Mesenchymal stem cell (in vitro differentiated cells and primary cell): ENCODE results near the gene FSTL4.

Source experiments
- DNase-seq: peaks from one replicate; pipeline ENCODE4 v3.0.0-alpha.2; 2013
- H2AFZ ChIP-seq: one replicate; pipeline ENCODE4 v1.6.1; 2013; ENCODE audit warnings: low read depth, mild to moderate bottlenecking, control low read depth, inconsistent platforms, low read length, moderate library complexity
- H2AK5ac ChIP-seq: 2 replicates; pipeline ENCODE4 v1.6.1; 2013; ENCODE audit warnings: low read length, moderate library complexity, mild to moderate bottlenecking, inconsistent platforms; ENCODE audit not compliant: severe bottlenecking
- H2BK120ac ChIP-seq: one replicate; pipeline ENCODE4 v1.6.1; 2013; ENCODE audit warnings: low read depth, mild to moderate bottlenecking, inconsistent platforms, low read length, moderate library complexity
- H2BK12ac ChIP-seq, 2 experiments: one replicate each; pipeline ENCODE4 v1.6.1; 2013; ENCODE audit warnings: inconsistent platforms in 2 of 2, low read length in 2 of 2, mild to moderate bottlenecking in 2 of 2, moderate library complexity in 2 of 2, control low read depth in 1 of 2
- H2BK15ac ChIP-seq: one replicate; pipeline ENCODE4 v1.6.1; 2013; ENCODE audit warnings: mild to moderate bottlenecking, low read depth, inconsistent platforms; ENCODE audit not compliant: poor library complexity, severe bottlenecking
- H2BK5ac ChIP-seq: 2 replicates; pipeline ENCODE4 v1.6.1; 2013; ENCODE audit warnings: low read depth, mild to moderate bottlenecking, low read length, control low read depth, inconsistent platforms; ENCODE audit not compliant: poor library complexity, severe bottlenecking
- H3K14ac ChIP-seq, 2 experiments: one replicate each; pipeline ENCODE4 v1.6.1; 2013; ENCODE audit warnings: inconsistent platforms in 2 of 2, low read length in 2 of 2, control low read depth in 1 of 2, mild to moderate bottlenecking in 1 of 2, moderate library complexity in 1 of 2
- H3K18ac ChIP-seq, 2 experiments: one replicate each; pipeline ENCODE4 v1.6.1; 2013; ENCODE audit warnings: inconsistent platforms in 2 of 2, low read length in 2 of 2, control low read depth in 1 of 2, low read depth in 1 of 2, mild to moderate bottlenecking in 1 of 2
- H3K23ac ChIP-seq, 2 experiments: one replicate each; pipeline ENCODE4 v1.6.1; 2013; ENCODE audit warnings: inconsistent platforms in 2 of 2, low read length in 2 of 2, mild to moderate bottlenecking in 2 of 2, moderate library complexity in 2 of 2, control low read depth in 1 of 2
- H3K27ac ChIP-seq: 2 replicates; pipeline ENCODE4 v1.5.1; 2013; ENCODE audit warnings: mild to moderate bottlenecking, moderate library complexity, low read length, control low read depth, inconsistent platforms; ENCODE audit not compliant: poor library complexity, severe bottlenecking
- H3K27me3 ChIP-seq, 2 experiments: 2 replicates each; pipeline versions ENCODE4 v1.6.1 to v1.7.0; 2013; ENCODE audit warnings: low read length in 2 of 2, mild to moderate bottlenecking in 2 of 2, moderate library complexity in 2 of 2, control low read depth in 1 of 2, inconsistent platforms in 1 of 2; ENCODE audit not compliant: control insufficient read depth in 1 of 2, insufficient read depth in 1 of 2
- H3K36me3 ChIP-seq, 2 experiments: 2 replicates each; pipeline versions ENCODE4 v1.6.1 to v1.7.0; 2013; ENCODE audit warnings: low read length in 2 of 2, control low read depth in 1 of 2, inconsistent platforms in 1 of 2, low read depth in 1 of 2, mild to moderate bottlenecking in 1 of 2; ENCODE audit not compliant: insufficient read depth in 2 of 2, control insufficient read depth in 1 of 2
- H3K4ac ChIP-seq, 2 experiments: one replicate each; pipeline ENCODE4 v1.6.1; 2013; ENCODE audit warnings: inconsistent platforms in 2 of 2, low read length in 2 of 2, mild to moderate bottlenecking in 2 of 2, moderate library complexity in 2 of 2, control low read depth in 1 of 2, low read depth in 1 of 2
- H3K4me1 ChIP-seq: 2 replicates; pipeline ENCODE4 v1.6.1; 2013; ENCODE audit warnings: low read depth, low read length, control low read depth; ENCODE audit not compliant: control insufficient read depth, insufficient read depth
- H3K4me2 ChIP-seq: 2 replicates; pipeline ENCODE4 v1.6.1; 2013; ENCODE audit warnings: low read length, mild to moderate bottlenecking, inconsistent platforms; ENCODE audit not compliant: poor library complexity, severe bottlenecking
- H3K4me3 ChIP-seq, 2 experiments: 2 replicates each; pipeline versions ENCODE4 v1.5.1 to v1.7.0; 2013; ENCODE audit warnings: low read length in 2 of 2, mild to moderate bottlenecking in 2 of 2, control low read depth in 1 of 2, low read depth in 1 of 2; ENCODE audit not compliant: insufficient read depth in 1 of 2
- H3K79me1 ChIP-seq: replicated peaks from 2 replicates; pipeline ENCODE4 v1.6.1; 2013; ENCODE audit warnings: mild to moderate bottlenecking, control low read depth, low read length, inconsistent platforms; ENCODE audit not compliant: poor library complexity, severe bottlenecking
- H3K9ac ChIP-seq: 2 replicates; pipeline ENCODE4 v1.7.0; 2013; ENCODE audit warnings: mild to moderate bottlenecking, low read length, moderate library complexity
- H3K9me3 ChIP-seq: 2 replicates; pipeline ENCODE4 v1.7.0; 2013; ENCODE audit warnings: mild to moderate bottlenecking, low read length; ENCODE audit not compliant: control insufficient read depth
- H4K8ac ChIP-seq: one replicate; pipeline ENCODE4 v1.6.1; 2013; ENCODE audit warnings: inconsistent platforms, mild to moderate bottlenecking, low read length, moderate library complexity
- H4K91ac ChIP-seq: one replicate; pipeline ENCODE4 v1.6.1; 2013; ENCODE audit warnings: mild to moderate bottlenecking, low read length, inconsistent platforms
- WGBS: methylation state at CpG from one replicate; pipeline ENCODE4 v1.1.7; 2013; ENCODE audit warnings: mixed read lengths; 5-methylcytosine and 5-hydroxymethylcytosine counted together

FSTL4 gene

DNA sequence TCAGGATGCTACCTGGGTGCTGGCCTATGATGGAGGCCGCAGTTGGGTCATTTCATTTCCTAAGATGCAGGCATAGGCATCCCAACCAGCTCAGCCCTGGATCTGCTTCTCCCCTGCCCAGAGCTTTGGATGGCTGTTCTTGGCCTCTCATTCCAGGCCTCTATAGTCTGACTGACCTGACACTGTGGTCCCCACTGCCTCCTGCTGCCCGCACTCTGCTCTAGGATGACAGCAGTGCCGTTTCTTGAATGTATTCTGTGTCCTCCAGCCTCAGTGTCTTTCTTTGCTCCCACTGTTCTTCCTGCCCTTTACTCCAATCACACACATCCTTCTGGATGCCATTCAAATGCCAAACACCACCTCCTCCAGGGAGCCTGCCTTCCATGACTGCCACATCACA lies 324.8 kb downstream of the FSTL4 start:
- Histone ChIP-seq H3K4me1 (peaks cover 8% of the 10 kb centered on the region), H2BK15ac (no peak overlapping the region), H3K18ac (no peak overlapping the region), H3K36me3 (no peaks in the 10 kb centered on the region), H3K9ac (no peak overlapping the region), H2BK12ac (no peak overlapping the region), H4K91ac (no peak overlapping the region), H3K14ac (no peak overlapping the region), H3K27me3 (peaks cover 0 to 47% of the 10 kb centered on the region in 2 experiments), H2BK5ac (no peak overlapping the region), H3K79me1 (no peaks in the 10 kb centered on the region), H2BK120ac (no peak overlapping the region), H3K4ac (no peak overlapping the region), H3K4me2 (no peak overlapping the region), H2AFZ (peak overlapping the region; percentile 49), H2AK5ac (no peak overlapping the region), H3K4me3 (no peak overlapping the region), H3K23ac (no peak overlapping the region), H3K27ac (no peak overlapping the region), H3K9me3 (no peaks in the 10 kb centered on the region), H4K8ac (no peak overlapping the region)
- WGBS, result 73% methylated on average over 3 of the region's 3 CpGs
- peak; percentile 29 for DNase-seq

DNA sequence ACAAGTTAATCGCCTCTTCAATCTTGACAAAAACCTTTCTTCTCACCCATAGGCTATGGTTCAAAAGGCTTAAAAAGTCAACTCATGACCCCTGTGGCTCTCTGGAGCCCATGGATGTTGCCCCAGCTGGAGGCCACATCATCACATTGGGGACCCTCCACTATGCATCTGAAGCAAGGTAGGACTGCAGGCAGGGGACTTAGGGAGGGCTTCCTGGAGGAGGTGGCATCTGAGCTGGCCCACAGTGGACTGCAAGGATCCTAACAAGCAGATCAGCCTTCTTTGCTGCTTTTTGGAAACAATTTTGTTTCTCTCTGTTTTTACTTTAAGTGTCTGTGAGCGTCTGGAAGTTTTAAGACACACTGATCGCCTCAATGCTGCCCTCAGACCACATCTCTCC lies 325.9 kb downstream of the FSTL4 start:
- Histone ChIP-seq H2BK5ac (no peak overlapping the region), H2AK5ac (no peak overlapping the region), H3K14ac (no peak overlapping the region), H4K8ac (no peak overlapping the region), H2BK12ac (no peak overlapping the region), H2BK120ac (no peak overlapping the region), H3K23ac (no peak overlapping the region), H3K27ac (no peak overlapping the region), H3K4me3 (no peak overlapping the region), H3K79me1 (no peaks in the 10 kb centered on the region), H3K9me3 (no peaks in the 10 kb centered on the region), H4K91ac (no peak overlapping the region), H3K27me3 (peaks cover 0 to 46% of the 10 kb centered on the region in 2 experiments), H2BK15ac (no peak overlapping the region), H3K36me3 (no peaks in the 10 kb centered on the region), H3K9ac (no peak overlapping the region), H2AFZ (no peak overlapping the region), H3K18ac (no peak overlapping the region), H3K4ac (no peak overlapping the region), H3K4me1 (peaks cover 5% of the 10 kb centered on the region), H3K4me2 (no peak overlapping the region)
- DNase-seq, result no peak
- WGBS, result 96% methylated on average over 3 of the region's 3 CpGs

GRCh38 chr5:133285583-133286021 lies 326.7 kb downstream of the FSTL4 start:
- Histone ChIP-seq H3K27me3 (peaks cover 0 to 43% of the 10 kb centered on the region in 2 experiments), H2BK12ac (no peak overlapping the region), H3K4me1 (peaks cover 5% of the 10 kb centered on the region), H2BK120ac (no peak overlapping the region), H2BK5ac (no peak overlapping the region), H2AFZ (no peak overlapping the region), H3K14ac (no peak overlapping the region), H4K8ac (no peak overlapping the region), H3K4ac (no peak overlapping the region), H3K9me3 (no peaks in the 10 kb centered on the region), H2BK15ac (no peak overlapping the region), H3K36me3 (no peaks in the 10 kb centered on the region), H3K9ac (no peak overlapping the region), H3K4me2 (no peak overlapping the region), H2AK5ac (no peak overlapping the region), H3K23ac (no peak overlapping the region), H3K27ac (no peak overlapping the region), H3K79me1 (no peaks in the 10 kb centered on the region), H3K18ac (no peak overlapping the region), H4K91ac (no peak overlapping the region), H3K4me3 (no peak overlapping the region)
- DNase-seq, result peak; percentile 29
- 79% methylated on average over 7 of the region's 7 CpGs for WGBS

DNA sequence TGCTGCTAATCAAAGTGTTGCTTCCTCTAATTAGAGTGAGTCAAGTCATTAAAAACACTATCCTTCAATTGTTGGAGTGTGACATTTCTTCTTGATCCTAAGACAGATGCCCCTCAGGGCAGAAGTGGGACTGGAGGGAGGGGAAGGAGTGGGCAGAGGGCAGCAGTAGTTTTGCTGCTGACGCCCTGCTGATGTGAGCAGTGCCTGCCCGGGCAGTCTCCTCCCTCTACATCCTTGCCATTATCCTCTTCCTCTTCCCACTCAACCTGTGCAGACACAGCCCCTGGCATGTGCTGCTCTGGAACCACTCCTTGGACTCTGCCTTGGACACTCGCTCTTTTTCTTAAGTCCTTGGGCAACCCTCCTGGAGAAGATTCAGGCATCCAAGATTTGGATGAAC lies 328.0 kb downstream of the FSTL4 start:
- no peaks in the 10 kb centered on the region for H3K36me3 ChIP-seq
- WGBS, result 97% methylated on average over 3 of the region's 3 CpGs
- no peak for DNase-seq
- peaks cover 0 to 43% of the 10 kb centered on the region in 2 experiments for H3K27me3 ChIP-seq
- H2AK5ac ChIP-seq, result no peak overlapping the region
- no peaks in the 10 kb centered on the region for H3K9me3 ChIP-seq
- H3K79me1 ChIP-seq, result no peaks in the 10 kb centered on the region
- no peak overlapping the region for H3K4me3 ChIP-seq
- no peak overlapping the region for H2BK15ac ChIP-seq
- no peak overlapping the region for H2BK5ac ChIP-seq
- H3K9ac ChIP-seq, result no peak overlapping the region
- no peak overlapping the region for H3K18ac ChIP-seq
- no peak overlapping the region for H2BK120ac ChIP-seq
- no peak overlapping the region for H3K4me2 ChIP-seq
- no peak overlapping the region for H2BK12ac ChIP-seq
- no peak overlapping the region for H4K91ac ChIP-seq
- no peak overlapping the region for H3K27ac ChIP-seq
- H3K23ac ChIP-seq, result no peak overlapping the region
- no peak overlapping the region for H2AFZ ChIP-seq
- H3K4ac ChIP-seq, result no peak overlapping the region
- H3K4me1 ChIP-seq, result peaks cover 5% of the 10 kb centered on the region
- H3K14ac ChIP-seq, result no peak overlapping the region
- H4K8ac ChIP-seq, result no peak overlapping the region
